Astrocyte of the cerebellum (primary cell): ENCODE data around the gene MYO1E.

ENCODE experiments used
- DNase-seq: peaks from one replicate; pipeline ENCODE4 v3.0.0-alpha.2; 2011; ENCODE audit warnings: low read depth
- H3K4me3 ChIP-seq: 2 replicates; pipeline ENCODE4 v1.5.1; 2011; ENCODE audit warnings: mild to moderate bottlenecking, low read depth, low read length, moderate library complexity
- in situ Hi-C: cut with HindIII; loops from 2 replicates; pipeline ENCODE4 v1.10.0; 2017; ENCODE audit warnings: low sequenced_read_pairs
- TF ChIP-seq, protein P1 (sequence below): IDR thresholded peaks from 2 replicates; pipeline ENCODE4 v1.5.1; 2012; ENCODE audit warnings: low read length, low read depth, moderate library complexity, mild to moderate bottlenecking; ENCODE audit errors: missing control alignments

Gene MYO1E

DNA sequence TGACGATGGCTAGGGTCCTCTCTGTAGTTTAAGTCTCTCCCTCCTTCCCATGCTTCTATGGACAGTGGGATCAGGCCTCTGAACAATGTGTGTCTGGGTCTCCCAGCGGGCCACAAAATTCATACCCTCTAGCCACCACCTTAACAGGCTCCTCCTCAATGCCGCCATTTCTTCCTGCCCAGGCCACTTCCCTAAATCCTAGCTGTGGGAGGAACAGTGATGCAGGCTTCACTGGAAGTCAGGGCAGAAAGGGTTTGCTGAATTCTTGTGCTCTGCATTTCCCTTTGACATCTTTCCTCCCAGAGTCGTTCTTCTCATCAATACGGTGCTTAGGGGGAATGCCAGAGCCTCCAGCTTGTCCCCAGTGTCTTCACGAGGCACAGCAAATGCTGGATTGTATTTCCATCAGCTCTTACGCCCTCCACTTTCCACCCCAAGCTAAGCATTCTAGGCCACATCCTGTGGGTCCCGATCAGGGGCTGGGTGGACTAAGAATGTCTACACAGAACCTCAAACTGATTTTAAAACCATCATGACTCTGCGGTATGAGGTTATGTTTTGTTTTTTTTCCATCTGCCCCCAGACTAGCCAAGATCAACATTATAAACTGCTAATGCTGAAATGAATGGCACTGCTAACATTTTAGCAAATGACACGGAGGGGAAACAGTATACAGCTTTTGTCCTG, 177.9 kb downstream of the MYO1E start:
- TF ChIP-seq, protein P1, sequence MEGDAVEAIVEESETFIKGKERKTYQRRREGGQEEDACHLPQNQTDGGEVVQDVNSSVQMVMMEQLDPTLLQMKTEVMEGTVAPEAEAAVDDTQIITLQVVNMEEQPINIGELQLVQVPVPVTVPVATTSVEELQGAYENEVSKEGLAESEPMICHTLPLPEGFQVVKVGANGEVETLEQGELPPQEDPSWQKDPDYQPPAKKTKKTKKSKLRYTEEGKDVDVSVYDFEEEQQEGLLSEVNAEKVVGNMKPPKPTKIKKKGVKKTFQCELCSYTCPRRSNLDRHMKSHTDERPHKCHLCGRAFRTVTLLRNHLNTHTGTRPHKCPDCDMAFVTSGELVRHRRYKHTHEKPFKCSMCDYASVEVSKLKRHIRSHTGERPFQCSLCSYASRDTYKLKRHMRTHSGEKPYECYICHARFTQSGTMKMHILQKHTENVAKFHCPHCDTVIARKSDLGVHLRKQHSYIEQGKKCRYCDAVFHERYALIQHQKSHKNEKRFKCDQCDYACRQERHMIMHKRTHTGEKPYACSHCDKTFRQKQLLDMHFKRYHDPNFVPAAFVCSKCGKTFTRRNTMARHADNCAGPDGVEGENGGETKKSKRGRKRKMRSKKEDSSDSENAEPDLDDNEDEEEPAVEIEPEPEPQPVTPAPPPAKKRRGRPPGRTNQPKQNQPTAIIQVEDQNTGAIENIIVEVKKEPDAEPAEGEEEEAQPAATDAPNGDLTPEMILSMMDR, result no peak
- in situ Hi-C loops, result no loop called here
- DNase-seq, result no peak
- H3K4me3 ChIP-seq, result no peak overlapping the region

DNA sequence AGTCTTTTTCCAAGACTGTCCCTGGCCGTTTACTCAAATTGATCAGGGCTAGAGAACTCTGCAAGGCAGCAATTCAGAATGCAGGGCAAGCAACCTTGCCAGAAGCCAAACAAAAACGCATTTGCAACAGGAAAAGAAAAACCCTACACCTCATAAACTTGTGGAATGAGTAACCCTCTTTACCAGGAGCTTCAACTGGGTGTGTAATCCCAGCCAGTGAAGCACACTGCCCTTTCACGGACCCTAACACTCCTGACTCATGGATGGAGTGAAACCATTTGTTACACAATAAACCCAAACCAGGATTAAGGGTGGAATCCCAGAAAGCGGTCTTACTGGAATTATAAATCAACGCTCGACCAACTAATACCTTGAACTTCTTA, 180.8 kb downstream of the MYO1E start:
- in situ Hi-C loops, result no loop called here
- no peak overlapping the region for H3K4me3 ChIP-seq
- DNase-seq, result peak; percentile 79
- TF ChIP-seq, protein P1, result no peak

DNA sequence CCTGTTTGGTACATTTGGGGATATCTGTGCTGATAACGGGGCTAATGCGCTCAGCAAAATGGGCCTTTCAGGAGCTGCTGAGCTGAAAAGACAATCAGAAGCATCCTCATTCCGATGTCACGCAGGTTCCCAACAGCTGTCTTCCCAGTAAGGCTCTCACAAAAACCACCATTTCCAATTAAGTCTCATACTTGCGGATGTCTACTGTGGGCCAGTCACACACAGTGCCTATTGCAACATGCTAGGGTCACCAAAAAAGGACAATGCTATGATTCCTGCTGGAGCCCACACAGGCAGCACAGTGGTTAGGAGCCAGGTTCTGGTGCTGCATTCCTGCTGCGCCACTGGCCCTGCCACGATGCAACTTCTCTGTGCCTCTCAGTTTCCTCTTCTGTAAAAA, 182.4 kb downstream of the MYO1E start:
- no peak for DNase-seq
- TF ChIP-seq, protein P1, result no peak
- in situ Hi-C loops, result no loop called here
- H3K4me3 ChIP-seq, result no peak overlapping the region

DNA sequence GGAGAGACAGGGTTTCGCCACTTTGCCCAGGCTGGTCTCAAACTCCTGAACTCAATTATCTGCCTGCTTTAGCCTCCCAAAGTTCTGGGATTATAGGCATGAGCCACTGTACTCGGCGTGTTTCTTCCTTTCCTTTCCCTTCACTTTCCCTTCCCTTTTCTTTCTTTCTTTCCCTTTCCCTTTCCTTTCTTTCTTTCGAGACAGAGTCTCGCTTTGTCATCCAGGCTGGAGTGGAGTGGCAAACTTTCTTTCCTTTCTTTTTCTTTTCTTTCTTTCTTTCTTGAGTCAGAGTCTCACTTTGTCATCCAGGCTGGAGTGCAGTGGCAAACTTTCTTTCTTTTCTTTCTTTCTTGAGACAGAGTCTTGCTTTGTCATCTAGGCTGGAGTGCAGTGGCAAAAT, 183.4 kb downstream of the MYO1E start:
- no peak overlapping the region for H3K4me3 ChIP-seq
- TF ChIP-seq, protein P1, result no peak
- DNase-seq, result no peak
- in situ Hi-C loops, result no loop called here

DNA sequence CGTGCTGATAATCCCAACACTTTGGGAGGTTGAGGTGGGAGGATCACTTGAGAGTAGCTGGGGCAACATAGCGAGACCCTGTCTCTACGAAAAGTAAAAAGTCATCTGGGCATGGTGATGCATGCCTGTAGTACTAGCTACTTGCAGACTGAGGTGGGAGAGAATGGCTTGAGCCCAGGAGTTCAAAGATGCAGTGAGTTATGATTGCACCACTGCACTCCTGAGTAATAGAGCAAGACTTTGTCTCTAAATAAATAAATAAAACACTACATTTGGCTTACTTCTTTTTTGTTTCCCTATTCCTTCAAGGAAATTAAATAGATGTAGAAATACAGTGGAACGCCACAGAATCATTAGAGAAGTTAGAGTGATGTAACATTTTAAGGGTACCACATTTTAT, 186.2 kb downstream of the MYO1E start:
- in situ Hi-C loops, result no loop called here
- TF ChIP-seq, protein P1, result no peak
- no peak overlapping the region for H3K4me3 ChIP-seq
- no peak for DNase-seq

DNA sequence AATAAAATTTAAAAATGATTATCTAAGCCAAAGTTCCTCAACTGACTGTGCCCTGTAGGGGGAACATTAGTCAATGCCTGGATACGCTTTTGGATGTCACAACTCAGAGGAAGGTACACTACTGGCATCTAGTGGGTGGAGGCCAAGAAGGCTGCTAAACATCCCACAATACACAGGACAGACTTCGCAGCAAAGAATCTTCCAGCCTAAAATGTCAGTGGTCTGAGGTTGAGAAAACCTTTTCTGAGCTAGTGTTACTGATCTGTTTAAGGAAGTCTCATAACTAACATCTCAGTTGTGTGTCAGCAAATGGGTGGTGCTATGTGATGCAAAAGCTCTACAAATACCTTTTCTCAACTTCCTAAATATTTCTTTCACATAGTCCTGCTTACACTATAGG, 186.9 kb downstream of the MYO1E start:
- no peak overlapping the region for H3K4me3 ChIP-seq
- in situ Hi-C loops, result no loop called here
- TF ChIP-seq, protein P1, result no peak
- no peak for DNase-seq
